IMR-90 (cell line): ENCODE data around the gene VPS4B. TPM values are rescaled to one million over a fixed set of nuclear protein-coding genes. Genes with fewer than 3 reads are reported as not detected.

Experiments used
- ATAC-seq: fragments of 200-7000 bp; cut with Tn5 transposase; 2 replicates; pipeline ENCODE4 v1.9.1; 2020; ENCODE audit warnings: low read depth, mild to moderate bottlenecking, moderate library complexity
- BruUV-seq: library from RNA; stranded (reverse); fragments of 400-500 nt; replicated peaks from 2 replicates; lab custom pipeline; 2021; lab: Mats Ljungman, UMichigan
- CTCF ChIA-PET: fragments of 300-600 bp; formaldehyde crosslinking; extraction: SDS; loops from one replicate; lab custom pipeline; 2021; ENCODE audit warnings: antibody characterized with exemption; lab: Yijun Ruan, JAX
- POLR2A ChIA-PET: fragments of 300-600 bp; sonication (Branson Sonifier 250); formaldehyde crosslinking; loops from one replicate; lab custom pipeline; 2022; ENCODE audit warnings: antibody characterized with exemption; ENCODE audit not compliant: unreplicated experiment; lab: Charles Lee
- DNase-seq: peaks from one replicate; pipeline ENCODE4 v3.0.0; 2013
- H2AFZ ChIP-seq: replicated peaks from 2 replicates; pipeline ENCODE3; 2013; ENCODE audit warnings: low read length, mild to moderate bottlenecking; ENCODE audit not compliant: poor library complexity
- H2AK5ac ChIP-seq: 2 replicates; pipeline ENCODE4 v1.6.1; 2013; ENCODE audit warnings: low read depth, low read length, inconsistent platforms
- H2AK9ac ChIP-seq: replicated peaks from 2 replicates; pipeline ENCODE3; 2013; ENCODE audit warnings: mild to moderate bottlenecking, low read depth, low read length, moderate library complexity; ENCODE audit not compliant: poor library complexity
- H2BK120ac ChIP-seq: 2 replicates; pipeline ENCODE4 v1.6.1; 2013; ENCODE audit warnings: low read depth, low read length, inconsistent platforms
- H2BK15ac ChIP-seq: 3 replicates; pipeline ENCODE4 v1.6.1; 2013; ENCODE audit warnings: low read depth, low read length, inconsistent platforms
- H2BK20ac ChIP-seq: 2 replicates; pipeline ENCODE4 v1.6.1; 2013; ENCODE audit warnings: low read depth, mild to moderate bottlenecking, inconsistent platforms, low read length, moderate library complexity
- H2BK5ac ChIP-seq: 2 replicates; pipeline ENCODE4 v1.6.1; 2013; ENCODE audit warnings: mild to moderate bottlenecking, low read depth, low read length, inconsistent platforms; ENCODE audit not compliant: poor library complexity, severe bottlenecking
- H3K14ac ChIP-seq: replicated peaks from 2 replicates; pipeline ENCODE4 v1.6.1; 2013; ENCODE audit warnings: low read depth, low read length, inconsistent platforms
- H3K18ac ChIP-seq: 2 replicates; pipeline ENCODE4 v1.6.1; 2013; ENCODE audit warnings: low read depth, low read length, control low read depth
- H3K23ac ChIP-seq: 2 replicates; pipeline ENCODE4 v1.6.1; 2013; ENCODE audit warnings: low read depth, low read length, inconsistent platforms
- H3K27ac ChIP-seq: 2 replicates; pipeline ENCODE4 v1.5.1; 2013; ENCODE audit warnings: mild to moderate bottlenecking, control low read depth, low read length; ENCODE audit not compliant: insufficient read depth
- H3K27me3 ChIP-seq: 2 replicates; pipeline ENCODE4 v1.6.1; 2013; ENCODE audit warnings: low read length; ENCODE audit not compliant: control insufficient read depth, insufficient read depth
- H3K36me3 ChIP-seq: 2 replicates; pipeline ENCODE4 v1.6.1; 2013; ENCODE audit warnings: low read length, mixed read lengths; ENCODE audit not compliant: control insufficient read depth, insufficient read depth
- H3K4ac ChIP-seq: 2 replicates; pipeline ENCODE4 v1.6.1; 2013; ENCODE audit warnings: low read depth, low read length, inconsistent platforms
- H3K4me1 ChIP-seq: 2 replicates; pipeline ENCODE4 v1.6.1; 2013; ENCODE audit warnings: low read length, mixed read lengths; ENCODE audit not compliant: control insufficient read depth, insufficient read depth
- H3K4me2 ChIP-seq: 2 replicates; pipeline ENCODE4 v1.6.1; 2013; ENCODE audit warnings: low read depth, mild to moderate bottlenecking, control low read depth, low read length, moderate library complexity
- H3K4me3 ChIP-seq: 2 replicates; pipeline ENCODE4 v1.5.1; 2013; ENCODE audit warnings: low read depth, mild to moderate bottlenecking, control low read depth, low read length, moderate library complexity; ENCODE audit not compliant: insufficient read depth
- H3K56ac ChIP-seq: 2 replicates; pipeline ENCODE4 v1.6.1; 2013; ENCODE audit warnings: low read length, inconsistent platforms; ENCODE audit not compliant: insufficient read depth; ENCODE audit errors: extremely low read depth
- H3K79me1 ChIP-seq, 2 experiments: 2 replicates each; pipeline ENCODE4 v1.6.1; 2013; ENCODE audit warnings: low read length in 2 of 2, inconsistent platforms in 1 of 2, low read depth in 1 of 2
- H3K9ac ChIP-seq: 2 replicates; pipeline ENCODE4 v1.6.1; 2013; ENCODE audit warnings: low read depth, low read length, control low read depth
- H3K9me1 ChIP-seq: 2 replicates; pipeline ENCODE4 v1.6.1; 2013; ENCODE audit warnings: low read length, inconsistent platforms; ENCODE audit not compliant: insufficient read depth
- H3K9me3 ChIP-seq: 2 replicates; pipeline ENCODE4 v1.6.1; 2013; ENCODE audit warnings: low read length; ENCODE audit not compliant: control insufficient read depth, insufficient read depth
- H4K20me1 ChIP-seq: 2 replicates; pipeline ENCODE4 v1.6.1; 2013; ENCODE audit warnings: low read length, inconsistent platforms; ENCODE audit not compliant: insufficient read depth
- H4K5ac ChIP-seq: 2 replicates; pipeline ENCODE4 v1.6.1; 2013; ENCODE audit warnings: mild to moderate bottlenecking, low read depth, low read length, control low read depth
- H4K8ac ChIP-seq, 2 experiments: 2 replicates each; pipeline ENCODE4 v1.6.1; 2013; ENCODE audit warnings: low read depth in 2 of 2, low read length in 2 of 2, control low read depth in 1 of 2, inconsistent platforms in 1 of 2
- H4K91ac ChIP-seq: 2 replicates; pipeline ENCODE4 v1.6.1; 2013; ENCODE audit warnings: low read depth, low read length, inconsistent platforms; ENCODE audit not compliant: insufficient read depth
- BHLHE40 ChIP-seq: fragments of 150-350 bp; IDR thresholded peaks from 2 replicates; pipeline ENCODE4 v1.6.1; 2016; ENCODE audit warnings: mild to moderate bottlenecking, low read depth, low read length
- CEBPB ChIP-seq: IDR thresholded peaks from 2 replicates; pipeline ENCODE4 v1.6.1; 2012; ENCODE audit warnings: low read depth, low read length, improper control_type of control experiment
- CHD1 ChIP-seq: IDR thresholded peaks from 2 replicates; pipeline ENCODE4 v1.6.1; 2012; ENCODE audit warnings: low read depth, low read length, improper control_type of control experiment
- MAFK ChIP-seq: IDR thresholded peaks from 2 replicates; pipeline ENCODE4 v1.6.1; 2012; ENCODE audit warnings: low read depth, low read length, improper control_type of control experiment
- MAZ ChIP-seq: IDR thresholded peaks from 2 replicates; pipeline ENCODE4 v1.6.1; 2012; ENCODE audit warnings: low read depth, mild to moderate bottlenecking, low read length, improper control_type of control experiment, moderate library complexity, borderline replicate concordance
- MXI1 ChIP-seq: IDR thresholded peaks from 2 replicates; pipeline ENCODE4 v1.6.1; 2012; ENCODE audit warnings: low read depth, mild to moderate bottlenecking, low read length, moderate library complexity, borderline replicate concordance
- NFE2L2 ChIP-seq: fragments of 150-350 bp; IDR thresholded peaks from 2 replicates; pipeline ENCODE4 v1.6.1; 2016; ENCODE audit warnings: low read depth, mild to moderate bottlenecking, low read length
- POLR2A ChIP-seq: IDR thresholded peaks from 2 replicates; pipeline ENCODE4 v1.6.1; 2012; ENCODE audit warnings: mild to moderate bottlenecking, low read depth, low read length
- RAD21 ChIP-seq: IDR thresholded peaks from 2 replicates; pipeline ENCODE4 v1.6.1; 2012; ENCODE audit warnings: low read length, improper control_type of control experiment
- RCOR1 ChIP-seq: IDR thresholded peaks from 2 replicates; pipeline ENCODE4 v1.6.1; 2012; ENCODE audit warnings: mild to moderate bottlenecking, low read length, improper control_type of control experiment; ENCODE audit not compliant: insufficient replicate concordance
- RFX5 ChIP-seq: IDR thresholded peaks from 2 replicates; pipeline ENCODE4 v1.8.0; 2012; ENCODE audit warnings: low read depth, mild to moderate bottlenecking, low read length, moderate library complexity
- SMC3 ChIP-seq: fragments of 150-350 bp; IDR thresholded peaks from 2 replicates; pipeline ENCODE4 v1.6.1; 2016; ENCODE audit warnings: low read depth, mild to moderate bottlenecking, antibody characterized with exemption, low read length, moderate library complexity
- WGBS, 2 experiments: methylation state at CpG; one replicate each; pipeline versions ENCODE4 v1.1.5 to v1.1.7; 2013; ENCODE audit warnings: missing lambda C conversion rate in 2 of 2; ENCODE audit not compliant: insufficient read length in 1 of 2; ENCODE audit errors: extremely low coverage in 2 of 2; 5-methylcytosine and 5-hydroxymethylcytosine counted together
- dilution Hi-C: fragments of 300-500 bp; cut with HindIII; formaldehyde crosslinking; loops from one replicate; pipeline ENCODE4 v1.14.3; 2018; ENCODE audit warnings: low sequenced_read_pairs; ENCODE audit not compliant: unreplicated experiment
- in situ Hi-C: fragments of 300-500 bp; cut with MboI; formaldehyde crosslinking; loops from 3 replicates; pipeline ENCODE4 v1.14.3; 2019; ENCODE audit warnings: low sequenced_read_pairs, inconsistent platforms, mixed read lengths
- intact Hi-C: fragments of 100-400 bp; cut with micrococcal nuclease; formaldehyde crosslinking; loops from 2 replicates; pipeline ENCODE4 v1.10.0; 2022
- polyA plus RNA-seq, 3 experiments: library from polyadenylated mRNA; depleted of rRNA; stranded (reverse); fragments of >200 nt; gene quantifications; 2 replicates each; pipeline ENCODE4 v1.2.3, GENCODE V29; 2012; ENCODE audit warnings: low replicate concordance in 1 of 3
- total RNA-seq: library from RNA; depleted of rRNA; stranded (reverse); fragments of >200 nt; gene quantifications from 2 replicates; pipeline ENCODE4 v1.2.3, GENCODE V29; 2012
- TF ChIP-seq, protein P1 (sequence below): conservative IDR thresholded peaks from 2 replicates; pipeline ENCODE4 v1.5.1; 2012; ENCODE audit warnings: mild to moderate bottlenecking, low read depth, low read length, improper control_type of control experiment
- TF ChIP-seq, protein P2 (sequence below): fragments of 150-350 bp; IDR thresholded peaks from 2 replicates; pipeline ENCODE4 v1.6.1; 2017; ENCODE audit warnings: mild to moderate bottlenecking, antibody characterized with exemption, low read length, low read depth

VPS4B gene
- total and polyA plus RNA-seq, 2 of the 4 experiments (the other 2 are of a cell fraction): 16.2 to 31.5 TPM

DNA sequence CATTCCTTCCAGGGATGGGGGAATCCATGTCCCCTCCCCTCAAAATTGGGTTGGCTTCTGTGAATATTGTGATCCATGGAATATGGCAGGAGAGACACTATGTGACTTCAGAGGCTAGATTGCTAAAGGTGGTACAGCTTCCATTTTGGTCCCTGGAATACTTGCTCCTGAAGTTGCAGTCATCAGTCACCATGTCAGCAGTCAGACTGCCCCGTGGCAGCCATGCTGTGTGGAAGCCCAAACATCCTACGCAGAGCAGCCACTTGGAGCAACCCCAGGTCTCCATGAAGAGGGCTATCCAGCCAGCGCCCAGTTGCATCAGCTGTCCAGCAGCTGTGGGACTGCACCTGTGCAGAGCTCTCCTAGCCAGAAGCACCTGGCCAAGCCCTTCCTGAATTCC is 39.4 kb downstream of the VPS4B start:
- Histone ChIP-seq H3K4me1 (no peaks in the 10 kb centered on the region), H3K36me3 (peaks cover 7% of the 10 kb centered on the region; the same call in 1 of the 2 replicates), H4K91ac (no peak overlapping the region), H3K9me1 (no peaks in the 10 kb centered on the region), H2AFZ (no peak overlapping the region), H4K20me1 (no peaks in the 10 kb centered on the region), H3K14ac (no peak overlapping the region), H3K27ac (no peak overlapping the region), H2BK20ac (no peak overlapping the region), H4K8ac (no peak overlapping the region), H2BK5ac (no peak overlapping the region), H3K4me2 (no peak overlapping the region), H2BK15ac (no peak overlapping the region), H3K27me3 (no peaks in the 10 kb centered on the region), H3K9me3 (no peaks in the 10 kb centered on the region), H3K9ac (no peak overlapping the region), H3K18ac (no peak overlapping the region), H3K56ac (no peak overlapping the region), H2BK120ac (no peak overlapping the region), H2AK5ac (no peak overlapping the region), H2AK9ac (no peak overlapping the region), H3K79me1 (no peaks in the 10 kb centered on the region), H3K4ac (no peak overlapping the region), H4K5ac (no peak overlapping the region), H3K4me3 (no peak overlapping the region), H3K23ac (no peak overlapping the region)
- DNase-seq: no peak
- no peak for ATAC-seq
- in situ Hi-C loops (no loop called here), dilution Hi-C loops (no loop called here), intact Hi-C loops (no loop called here)
- no TSS peak for BruUV-seq
- WGBS, 2 experiments: 85% methylated on average over 3 of the region's 3 CpGs; no CpG with 5 or more reads in 1 of the 2 experiments
- ChIA-PET POLR2A (no interaction called here), CTCF (no interaction called here)
- TF ChIP-seq MAFK (no peak), RCOR1 (no peak), BHLHE40 (no peak), POLR2A (no peak), NFE2L2 (no peak), SMC3 (no peak), CHD1 (no peak), MXI1 (no peak), RAD21 (no peak), CEBPB (no peak), MAZ (no peak), RFX5 (no peak)
- TF ChIP-seq, protein P1, sequence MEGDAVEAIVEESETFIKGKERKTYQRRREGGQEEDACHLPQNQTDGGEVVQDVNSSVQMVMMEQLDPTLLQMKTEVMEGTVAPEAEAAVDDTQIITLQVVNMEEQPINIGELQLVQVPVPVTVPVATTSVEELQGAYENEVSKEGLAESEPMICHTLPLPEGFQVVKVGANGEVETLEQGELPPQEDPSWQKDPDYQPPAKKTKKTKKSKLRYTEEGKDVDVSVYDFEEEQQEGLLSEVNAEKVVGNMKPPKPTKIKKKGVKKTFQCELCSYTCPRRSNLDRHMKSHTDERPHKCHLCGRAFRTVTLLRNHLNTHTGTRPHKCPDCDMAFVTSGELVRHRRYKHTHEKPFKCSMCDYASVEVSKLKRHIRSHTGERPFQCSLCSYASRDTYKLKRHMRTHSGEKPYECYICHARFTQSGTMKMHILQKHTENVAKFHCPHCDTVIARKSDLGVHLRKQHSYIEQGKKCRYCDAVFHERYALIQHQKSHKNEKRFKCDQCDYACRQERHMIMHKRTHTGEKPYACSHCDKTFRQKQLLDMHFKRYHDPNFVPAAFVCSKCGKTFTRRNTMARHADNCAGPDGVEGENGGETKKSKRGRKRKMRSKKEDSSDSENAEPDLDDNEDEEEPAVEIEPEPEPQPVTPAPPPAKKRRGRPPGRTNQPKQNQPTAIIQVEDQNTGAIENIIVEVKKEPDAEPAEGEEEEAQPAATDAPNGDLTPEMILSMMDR: no peak
- TF ChIP-seq, protein P2, sequence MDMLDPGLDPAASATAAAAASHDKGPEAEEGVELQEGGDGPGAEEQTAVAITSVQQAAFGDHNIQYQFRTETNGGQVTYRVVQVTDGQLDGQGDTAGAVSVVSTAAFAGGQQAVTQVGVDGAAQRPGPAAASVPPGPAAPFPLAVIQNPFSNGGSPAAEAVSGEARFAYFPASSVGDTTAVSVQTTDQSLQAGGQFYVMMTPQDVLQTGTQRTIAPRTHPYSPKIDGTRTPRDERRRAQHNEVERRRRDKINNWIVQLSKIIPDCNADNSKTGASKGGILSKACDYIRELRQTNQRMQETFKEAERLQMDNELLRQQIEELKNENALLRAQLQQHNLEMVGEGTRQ: no peak
